ENCODE data around the gene ZRANB3. TPM values are rescaled to one million over a fixed set of nuclear protein-coding genes. Genes with fewer than 3 reads are reported as not detected.

ZRANB3 gene
- total and polyA plus RNA-seq, 2 donors (not counting 1 experiment from before 2014, with no cell fraction given): 4.8 to 7.4 TPM

- Histone ChIP-seq H3K4me1 (ENCODE audit: control insufficient read depth, extremely low read depth, insufficient read depth, low read length) (no peaks in the 10 kb centered on the region), H3K4me3 (replicated peaks in 1 of 4; ENCODE audit: control extremely low read depth in 1 of 4, insufficient read depth in 1 of 4, low read depth in 3 of 4, low read length in 4 of 4) (no peak overlapping the region), H3K9me3 (ENCODE audit: control insufficient read depth, insufficient read depth, low read depth, low read length) (no peaks in the 10 kb centered on the region), H3K79me2 (ENCODE audit: control insufficient read depth, insufficient read depth, low read length) (no peaks in the 10 kb centered on the region), H3K27ac (ENCODE audit: insufficient read depth, low read length) (no peak overlapping the region), H2AFZ (ENCODE audit: low read length) (no peak overlapping the region), H3K9ac (ENCODE audit: insufficient read depth, low read length) (no peak overlapping the region), H3K36me3 (ENCODE audit: control insufficient read depth, insufficient read depth, low read length) (no peaks in the 10 kb centered on the region), H4K20me1 (ENCODE audit: control insufficient read depth, extremely low read depth, insufficient read depth, low read length) (no peaks in the 10 kb centered on the region), H3K4me2 (ENCODE audit: extremely low read depth, insufficient read depth, low read length) (no peak overlapping the region), H3K27me3 (ENCODE audit: control insufficient read depth, insufficient read depth, low read length) (no peaks in the 10 kb centered on the region)
- no peak for TF ChIP-seq CTCF (conservative IDR thresholded peaks at IDR 0.05 in 1 of 2, IDR thresholded peaks at IDR 0.05 in 1 of 2; ENCODE audit: low read depth in 1 of 2, low read length in 2 of 2)
- TF ChIP-seq EZH2 (IDR thresholded peaks at IDR 0.05; ENCODE audit: low read length, missing control alignments): no peak
- DNase-seq (ENCODE audit: low read depth in 2 of 2): peak in 1 of 2 donors; percentile 26
Observed at GRCh38 chr2:135183822-135184221, 347.2 kb downstream of the ZRANB3 start.

- no peak overlapping the region for H2AFZ ChIP-seq (ENCODE audit: low read length)
- DNase-seq (ENCODE audit: low read depth in 2 of 2): no peak
- H3K9me3 ChIP-seq (ENCODE audit: control insufficient read depth, insufficient read depth, low read depth, low read length): no peaks in the 10 kb centered on the region
- H3K4me2 ChIP-seq (ENCODE audit: extremely low read depth, insufficient read depth, low read length): no peak overlapping the region
- no peaks in the 10 kb centered on the region for H4K20me1 ChIP-seq (ENCODE audit: control insufficient read depth, extremely low read depth, insufficient read depth, low read length)
- no peaks in the 10 kb centered on the region for H3K79me2 ChIP-seq (ENCODE audit: control insufficient read depth, insufficient read depth, low read length)
- H3K4me3 ChIP-seq (replicated peaks in 1 of 4; ENCODE audit: control extremely low read depth in 1 of 4, insufficient read depth in 1 of 4, low read depth in 3 of 4, low read length in 4 of 4): no peak overlapping the region
- TF ChIP-seq CTCF (conservative IDR thresholded peaks at IDR 0.05 in 1 of 2, IDR thresholded peaks at IDR 0.05 in 1 of 2; ENCODE audit: low read depth in 1 of 2, low read length in 2 of 2) (no peak), EZH2 (IDR thresholded peaks at IDR 0.05; ENCODE audit: low read length, missing control alignments) (no peak)
- H3K27me3 ChIP-seq (ENCODE audit: control insufficient read depth, insufficient read depth, low read length): no peaks in the 10 kb centered on the region
- no peaks in the 10 kb centered on the region for H3K36me3 ChIP-seq (ENCODE audit: control insufficient read depth, insufficient read depth, low read length)
- no peaks in the 10 kb centered on the region for H3K4me1 ChIP-seq (ENCODE audit: control insufficient read depth, extremely low read depth, insufficient read depth, low read length)
- H3K27ac ChIP-seq (ENCODE audit: insufficient read depth, low read length): no peak overlapping the region
- no peak overlapping the region for H3K9ac ChIP-seq (ENCODE audit: insufficient read depth, low read length)
Observed at GRCh38 chr2:135182601-135183000, 348.4 kb downstream of the ZRANB3 start.

- Histone ChIP-seq H4K20me1 (ENCODE audit: control insufficient read depth, extremely low read depth, insufficient read depth, low read length) (no peaks in the 10 kb centered on the region), H3K27ac (ENCODE audit: insufficient read depth, low read length) (no peak overlapping the region), H3K4me2 (ENCODE audit: extremely low read depth, insufficient read depth, low read length) (no peak overlapping the region), H3K4me3 (replicated peaks in 1 of 4; ENCODE audit: control extremely low read depth in 1 of 4, insufficient read depth in 1 of 4, low read depth in 3 of 4, low read length in 4 of 4) (no peak overlapping the region), H3K36me3 (ENCODE audit: control insufficient read depth, insufficient read depth, low read length) (no peaks in the 10 kb centered on the region), H3K79me2 (ENCODE audit: control insufficient read depth, insufficient read depth, low read length) (no peaks in the 10 kb centered on the region), H3K27me3 (ENCODE audit: control insufficient read depth, insufficient read depth, low read length) (no peaks in the 10 kb centered on the region), H3K9ac (ENCODE audit: insufficient read depth, low read length) (no peak overlapping the region), H3K4me1 (ENCODE audit: control insufficient read depth, extremely low read depth, insufficient read depth, low read length) (no peaks in the 10 kb centered on the region), H3K9me3 (ENCODE audit: control insufficient read depth, insufficient read depth, low read depth, low read length) (no peaks in the 10 kb centered on the region), H2AFZ (ENCODE audit: low read length) (no peak overlapping the region)
- TF ChIP-seq EZH2 (IDR thresholded peaks at IDR 0.05; ENCODE audit: low read length, missing control alignments) (no peak), CTCF (conservative IDR thresholded peaks at IDR 0.05 in 1 of 2, IDR thresholded peaks at IDR 0.05 in 1 of 2; ENCODE audit: low read depth in 1 of 2, low read length in 2 of 2) (no peak)
- DNase-seq (ENCODE audit: low read depth in 2 of 2): no peak
Observed at GRCh38 chr2:135182190-135182589, 348.8 kb downstream of the ZRANB3 start.
